ENCODE results near the gene GAK. TPM values are rescaled to one million over a fixed set of nuclear protein-coding genes. Genes with fewer than 3 reads are reported as not detected.

Gene GAK
- total RNA-seq, 1 donor from 2014 or later: 89.1 TPM

DNA sequence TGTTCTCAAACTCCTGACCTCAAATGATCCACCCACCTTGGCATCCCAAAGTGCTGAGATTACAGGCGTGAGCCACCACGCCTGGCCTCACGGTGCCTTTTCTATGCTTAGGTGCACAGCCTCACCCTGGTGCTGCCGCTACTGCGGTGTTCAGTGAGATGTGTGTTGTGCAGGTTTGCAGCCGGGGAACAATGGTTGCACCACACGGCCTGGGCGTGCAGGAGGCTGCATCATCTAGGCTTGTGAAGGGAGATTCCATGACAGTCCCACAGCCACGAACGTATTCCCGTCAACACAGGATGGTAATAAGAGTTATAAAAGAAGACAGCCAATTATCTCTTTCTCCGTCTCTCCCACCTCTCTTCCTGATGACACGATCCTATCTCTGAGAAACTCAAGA lies 128.2 kb downstream of the GAK start:
- DNase-seq (ENCODE audit: extremely low spot score in 2 of 2): no peak
- intact Hi-C loops (cut with DNase I): no loop called here
- H3K27me3 ChIP-seq: no peaks in the 10 kb centered on the region
- no peak overlapping the region for H3K4me3 ChIP-seq
- TF ChIP-seq POLR2A (IDR thresholded peaks at IDR 0.05): no peak
- H3K9me3 ChIP-seq: no peaks in the 10 kb centered on the region
- H3K4me1 ChIP-seq: no peaks in the 10 kb centered on the region
- H3K36me3 ChIP-seq: no peaks in the 10 kb centered on the region
- H3K27ac ChIP-seq: no peak overlapping the region

DNA sequence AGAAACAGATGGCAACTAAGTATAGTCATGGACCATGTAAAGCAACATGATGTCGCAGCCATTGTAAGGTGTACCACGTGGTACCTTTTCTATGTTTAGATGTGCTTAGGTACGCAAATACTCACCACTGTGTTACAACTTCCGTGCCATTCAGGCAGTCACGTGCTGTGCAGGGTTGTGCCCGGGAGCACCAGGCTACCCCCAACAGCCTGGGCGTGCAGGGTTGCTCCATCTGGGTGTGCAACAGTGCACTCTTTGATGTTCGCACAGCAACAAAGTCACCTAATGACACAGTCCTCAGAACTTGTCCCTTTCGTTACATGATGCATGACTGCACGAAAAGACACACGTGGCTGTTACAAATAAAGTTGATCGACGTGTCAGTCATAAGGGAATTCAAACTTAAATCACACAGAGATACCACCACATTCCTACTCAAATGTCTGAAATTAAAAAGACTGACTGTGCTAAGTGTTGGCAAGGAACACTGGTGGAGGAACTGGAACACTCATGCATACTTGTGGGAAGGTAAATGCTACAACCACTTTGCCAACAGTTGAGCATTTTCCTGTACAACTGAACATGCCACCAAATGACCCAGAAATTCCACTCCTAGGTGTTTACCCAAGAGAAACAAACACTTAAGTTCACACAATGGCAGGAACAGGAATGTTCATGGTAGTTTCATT lies 130.5 kb downstream of the GAK start:
- intact Hi-C loops (cut with DNase I): no loop called here
- H3K27ac ChIP-seq: no peak overlapping the region
- no peak overlapping the region for H3K4me3 ChIP-seq
- no peak for DNase-seq (ENCODE audit: extremely low spot score in 2 of 2)
- H3K27me3 ChIP-seq: no peaks in the 10 kb centered on the region
- H3K36me3 ChIP-seq: no peaks in the 10 kb centered on the region
- H3K4me1 ChIP-seq: no peaks in the 10 kb centered on the region
- H3K9me3 ChIP-seq: no peaks in the 10 kb centered on the region
- TF ChIP-seq, protein P1, sequence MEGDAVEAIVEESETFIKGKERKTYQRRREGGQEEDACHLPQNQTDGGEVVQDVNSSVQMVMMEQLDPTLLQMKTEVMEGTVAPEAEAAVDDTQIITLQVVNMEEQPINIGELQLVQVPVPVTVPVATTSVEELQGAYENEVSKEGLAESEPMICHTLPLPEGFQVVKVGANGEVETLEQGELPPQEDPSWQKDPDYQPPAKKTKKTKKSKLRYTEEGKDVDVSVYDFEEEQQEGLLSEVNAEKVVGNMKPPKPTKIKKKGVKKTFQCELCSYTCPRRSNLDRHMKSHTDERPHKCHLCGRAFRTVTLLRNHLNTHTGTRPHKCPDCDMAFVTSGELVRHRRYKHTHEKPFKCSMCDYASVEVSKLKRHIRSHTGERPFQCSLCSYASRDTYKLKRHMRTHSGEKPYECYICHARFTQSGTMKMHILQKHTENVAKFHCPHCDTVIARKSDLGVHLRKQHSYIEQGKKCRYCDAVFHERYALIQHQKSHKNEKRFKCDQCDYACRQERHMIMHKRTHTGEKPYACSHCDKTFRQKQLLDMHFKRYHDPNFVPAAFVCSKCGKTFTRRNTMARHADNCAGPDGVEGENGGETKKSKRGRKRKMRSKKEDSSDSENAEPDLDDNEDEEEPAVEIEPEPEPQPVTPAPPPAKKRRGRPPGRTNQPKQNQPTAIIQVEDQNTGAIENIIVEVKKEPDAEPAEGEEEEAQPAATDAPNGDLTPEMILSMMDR (IDR thresholded peaks at IDR 0.05): no peak
- TF ChIP-seq POLR2A (IDR thresholded peaks at IDR 0.05) (no peak), POLR2AphosphoS5 (IDR thresholded peaks at IDR 0.05; ENCODE audit: insufficient read depth in 1 of 2, low read depth in 1 of 2) (no peak)

Other genes starting within 250 kb of the GAK start
- 11.0 TPM for gene SLC49A3, start 243.2 kb downstream of the GAK start, total RNA-seq
- gene PCGF3, start 226.5 kb downstream of the GAK start, total RNA-seq: 64.8 TPM
- gene CPLX1, start 106.2 kb downstream of the GAK start, total RNA-seq: 0.98 TPM
- 56.5 TPM for gene TMEM175, start 144 bp upstream of the GAK start, total RNA-seq
- gene DGKQ, start 41.3 kb upstream of the GAK start, total RNA-seq: 16.2 TPM
- gene IDUA, start 54.7 kb upstream of the GAK start, total RNA-seq: 28.0 TPM
- 2.9 TPM for gene SLC26A1, start 61.1 kb upstream of the GAK start, total RNA-seq
- gene FGFRL1, start 79.3 kb upstream of the GAK start, total RNA-seq: 20.9 TPM
- 7.9 TPM for gene RNF212, start 181.2 kb upstream of the GAK start, total RNA-seq
- 72.2 TPM for gene SPON2, start 240.3 kb upstream of the GAK start, total RNA-seq

Data from vagina (tissue), 2 donors.